GM18502 (cell line): ENCODE results near the gene NUP98.
"Not testable (repeated sequence)": the region's sequence is repeated elsewhere in the genome, so short reads cannot be mapped to it uniquely, and the experiment has no call there.

Experiments
- ATAC-seq: cut with Tn5 transposase; IDR thresholded peaks from one replicate; pipeline ENCODE4 v1.9.1; 2021; ENCODE audit warnings: mild to moderate bottlenecking; ENCODE audit not compliant: unreplicated experiment, poor library complexity

The NUP98 gene

DNA sequence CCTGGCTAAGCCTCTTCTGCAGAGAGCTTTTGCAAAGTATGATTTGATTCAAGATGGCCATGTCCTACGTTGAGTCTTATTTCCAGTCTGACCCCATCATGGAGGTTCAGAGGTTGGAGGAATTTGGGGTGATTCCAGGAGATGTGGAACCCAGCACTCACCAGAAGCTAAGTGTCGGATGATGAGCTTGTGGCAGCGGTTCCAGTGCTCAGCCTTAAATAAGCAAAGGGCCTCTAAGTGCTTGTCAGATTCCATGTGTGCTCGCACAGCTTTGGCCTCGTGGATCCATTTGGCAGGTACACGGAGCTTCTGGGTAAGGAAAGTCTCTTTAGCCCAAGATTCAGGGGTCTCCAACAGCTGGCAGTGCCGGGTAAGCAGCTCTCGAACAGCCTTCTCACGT, 114.3 kb downstream of the NUP98 start:
- ATAC-seq: no peak

DNA sequence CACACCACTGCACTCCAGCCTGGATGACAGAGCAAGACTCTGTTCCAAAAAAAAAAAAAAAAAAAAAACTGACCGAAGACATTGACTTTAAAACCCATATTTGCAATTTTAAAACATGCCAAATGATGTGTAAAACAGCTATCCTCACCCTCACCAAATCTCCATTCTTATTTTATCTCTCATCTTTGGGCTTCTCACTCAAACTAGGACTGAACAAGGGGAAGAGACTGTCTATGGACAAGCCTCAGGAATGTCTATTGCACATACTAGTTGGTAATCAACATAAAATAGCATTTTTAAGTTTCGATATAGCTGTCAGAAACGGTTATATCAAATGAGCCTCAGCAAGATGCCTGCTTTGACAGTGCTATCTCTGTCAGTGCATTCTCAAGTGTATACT, 118.3 kb downstream of the NUP98 start:
- no peak for ATAC-seq

DNA sequence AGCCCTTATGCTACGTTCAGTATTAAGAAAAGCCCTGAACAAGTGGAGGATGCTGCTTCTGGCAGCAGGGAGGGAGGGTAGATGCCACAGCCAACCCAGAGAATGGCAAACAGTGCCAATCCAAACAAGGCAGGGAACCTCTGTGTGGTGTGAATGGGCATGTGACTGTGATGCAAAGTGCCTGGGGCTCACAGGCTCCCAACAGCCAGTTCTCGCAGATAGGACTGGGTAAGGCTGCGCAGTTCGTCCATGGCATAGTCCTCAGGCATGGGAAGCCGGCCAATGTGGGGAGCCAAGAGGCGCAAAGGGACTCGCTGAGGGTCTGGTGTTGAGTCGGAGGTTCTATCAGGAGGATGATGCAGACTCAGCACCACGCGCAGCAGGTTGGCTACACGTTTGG, 121.4 kb downstream of the NUP98 start:
- no peak for ATAC-seq

DNA sequence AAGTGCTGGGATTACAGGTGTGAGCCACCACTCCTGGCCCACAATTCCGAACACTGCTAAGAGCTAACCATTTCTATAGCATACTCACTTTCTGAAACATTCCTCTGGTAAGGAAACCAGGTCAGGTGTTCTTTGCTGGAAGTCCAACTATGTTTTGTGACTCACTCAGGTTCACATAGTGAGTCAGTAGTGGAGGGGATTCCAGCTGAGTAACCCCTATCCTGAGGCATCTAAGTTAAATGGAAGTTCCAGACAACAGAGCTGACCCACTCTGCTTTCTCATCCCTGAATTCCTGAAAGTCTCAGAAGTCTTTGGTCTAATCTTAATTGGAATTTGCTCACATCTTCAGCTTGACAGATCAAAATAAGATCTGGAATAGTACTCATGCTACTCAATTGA, 123.2 kb downstream of the NUP98 start:
- ATAC-seq: no peak

DNA sequence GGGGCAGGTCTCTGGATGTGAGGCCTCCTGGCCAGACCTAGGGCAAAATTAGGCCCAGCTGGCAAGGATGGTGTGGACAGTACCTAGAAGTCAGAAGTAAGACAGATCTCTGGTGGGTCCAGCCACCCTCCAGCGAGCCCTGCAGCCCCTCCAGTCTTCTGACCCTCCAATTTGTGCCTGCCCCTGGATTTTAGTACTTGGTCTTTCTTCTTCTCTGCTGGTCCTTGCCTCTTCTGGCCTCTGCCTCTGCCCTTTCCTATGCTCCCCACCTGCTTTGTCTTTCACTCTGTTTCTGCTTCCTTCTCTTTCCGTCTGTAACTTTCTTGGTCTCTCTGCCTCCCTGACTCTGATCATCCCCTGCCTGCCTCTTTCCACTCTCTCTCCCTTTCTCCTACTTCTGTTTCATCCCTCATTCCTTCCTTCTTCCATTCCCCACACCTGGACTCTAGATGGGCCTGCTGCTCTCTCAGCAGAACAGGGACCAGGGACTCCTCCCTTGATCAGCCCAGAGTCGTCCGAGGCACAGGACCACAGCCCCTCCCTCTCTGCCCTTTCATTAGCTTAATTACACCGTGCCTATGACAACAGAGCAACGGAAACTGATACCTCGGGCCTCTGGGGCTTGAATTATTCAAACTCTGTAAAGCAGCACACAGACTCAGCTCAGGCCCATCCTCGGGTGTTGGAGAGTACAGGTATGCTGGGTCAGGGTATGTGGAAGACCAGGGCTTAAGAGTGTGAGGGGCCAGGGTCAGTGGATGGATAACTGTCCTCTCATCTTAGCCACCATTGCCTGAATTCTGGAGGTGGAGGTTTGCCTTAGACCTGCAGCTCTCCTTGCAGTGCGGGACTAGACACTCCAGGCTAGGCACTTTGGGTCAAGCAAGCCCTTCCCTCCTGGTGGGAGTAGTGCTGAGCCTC, 125.8 kb downstream of the NUP98 start, which contains the start of gene CHRNA10:
Gene CHRNA10 (minus strand): TSS at position 51 of the 921 bp plus-strand sequence. CDS start 72 bp downstream, outside the sequence.
- ATAC-seq: no peak

DNA sequence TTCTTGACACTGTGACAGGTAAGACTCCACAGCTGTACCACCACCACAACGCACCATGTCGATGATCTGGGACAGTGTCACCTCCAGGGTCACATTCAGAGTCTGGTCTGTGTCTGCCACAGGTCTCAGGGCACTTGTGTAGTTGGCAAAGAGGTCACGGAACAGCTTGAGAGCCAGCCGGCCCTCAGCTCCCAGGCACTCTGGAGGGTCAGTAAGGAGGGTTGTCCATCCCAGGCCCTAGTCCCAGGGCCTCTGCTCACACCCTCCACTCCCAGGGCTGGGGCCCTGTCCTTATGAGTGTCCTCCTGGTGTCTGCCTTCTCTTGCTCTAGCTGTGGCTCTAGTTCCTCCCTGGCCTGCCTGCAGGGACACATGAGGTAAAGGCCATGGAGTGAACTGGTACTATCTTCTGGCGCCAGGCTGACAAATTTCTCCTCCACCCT, 127.6 kb downstream of the NUP98 start:
- ATAC-seq: no peak

DNA sequence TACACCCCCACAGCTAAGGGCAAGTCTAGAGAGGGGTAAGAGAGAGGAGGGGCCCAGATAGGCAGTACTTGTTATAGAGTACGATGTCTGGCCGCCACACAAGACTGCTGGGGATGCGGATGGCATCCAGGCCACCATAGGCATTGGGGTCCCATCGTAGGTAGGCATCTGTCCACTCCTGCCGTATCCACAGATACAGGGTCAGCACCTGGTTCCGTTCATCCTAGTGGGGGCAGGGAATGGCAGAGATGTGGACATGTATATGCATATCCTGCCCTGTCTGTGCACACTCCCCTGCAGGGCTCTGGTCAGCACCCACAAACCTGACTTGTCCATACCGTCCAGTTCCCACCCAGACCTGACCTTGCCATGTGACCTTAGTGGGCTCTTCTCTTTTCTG, 128.2 kb downstream of the NUP98 start:
- no peak for ATAC-seq

DNA sequence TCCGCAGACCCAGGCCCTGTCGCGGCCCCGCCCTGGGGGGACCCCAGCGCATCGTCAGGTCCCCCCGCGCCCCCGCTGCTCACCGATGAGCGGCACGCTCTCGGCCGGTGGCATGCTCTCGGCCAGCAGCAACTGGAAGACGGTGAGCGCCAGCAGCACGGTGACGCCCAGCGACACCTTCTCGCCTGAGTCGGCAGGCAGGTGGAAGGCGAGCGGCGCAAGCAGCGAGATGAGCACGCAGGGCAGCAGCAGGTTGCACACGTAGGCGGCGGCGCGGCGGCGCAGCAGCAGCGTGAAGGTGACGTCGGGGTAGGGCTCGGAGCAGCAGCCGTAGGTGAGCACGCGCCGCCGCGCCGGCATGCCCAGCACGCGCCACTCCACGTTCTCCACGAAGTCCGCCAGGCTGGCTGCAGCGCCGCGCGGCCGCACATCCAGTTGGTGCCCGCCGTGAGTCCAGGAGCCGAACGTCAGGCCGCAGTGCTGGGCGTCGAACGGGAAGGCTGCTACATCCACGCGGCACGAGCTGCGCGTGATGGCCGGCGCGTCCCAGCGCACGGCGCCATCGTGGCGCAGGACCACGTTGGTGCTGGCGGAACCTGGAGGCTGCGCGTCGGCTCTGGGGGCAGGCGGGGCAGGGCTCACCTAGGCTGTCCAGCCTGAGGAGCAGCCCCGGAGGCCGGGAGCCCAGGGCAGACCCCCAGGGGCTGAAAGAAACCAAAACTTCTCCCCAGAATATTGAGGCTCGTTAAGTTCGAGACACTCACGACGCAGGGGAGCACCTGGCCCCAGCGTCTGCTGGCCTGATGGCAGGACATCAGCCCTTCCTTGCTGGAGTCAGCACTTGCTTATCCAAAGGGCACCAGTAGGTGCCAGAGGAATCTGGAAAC, 130.0 kb downstream of the NUP98 start:
- no peak for ATAC-seq

DNA sequence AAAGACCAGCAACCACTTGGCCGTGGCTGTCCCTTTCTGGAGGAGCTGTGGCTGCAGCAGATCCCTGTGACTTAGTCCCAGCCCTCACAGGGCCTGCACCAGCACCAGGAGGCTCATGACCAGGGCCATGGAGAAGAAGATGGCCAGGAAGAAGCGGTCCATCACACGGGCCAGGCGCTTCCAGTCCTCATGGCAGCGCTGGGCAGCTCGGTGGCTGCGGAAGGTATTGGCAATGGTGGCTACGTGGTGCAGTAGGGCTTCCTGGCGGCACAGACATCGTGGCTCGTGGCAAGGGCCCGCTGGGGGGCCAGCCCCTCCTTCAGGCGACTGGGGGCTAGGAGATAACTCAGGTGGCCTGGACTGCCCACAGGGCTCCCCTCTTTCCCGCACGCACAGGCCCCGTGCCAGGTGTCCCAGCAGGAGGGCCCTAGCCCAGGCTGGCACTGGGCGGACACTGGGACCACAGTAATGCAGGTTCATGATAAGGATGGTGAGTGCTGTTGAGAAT, 131.3 kb downstream of the NUP98 start:
- ATAC-seq: no peak

DNA sequence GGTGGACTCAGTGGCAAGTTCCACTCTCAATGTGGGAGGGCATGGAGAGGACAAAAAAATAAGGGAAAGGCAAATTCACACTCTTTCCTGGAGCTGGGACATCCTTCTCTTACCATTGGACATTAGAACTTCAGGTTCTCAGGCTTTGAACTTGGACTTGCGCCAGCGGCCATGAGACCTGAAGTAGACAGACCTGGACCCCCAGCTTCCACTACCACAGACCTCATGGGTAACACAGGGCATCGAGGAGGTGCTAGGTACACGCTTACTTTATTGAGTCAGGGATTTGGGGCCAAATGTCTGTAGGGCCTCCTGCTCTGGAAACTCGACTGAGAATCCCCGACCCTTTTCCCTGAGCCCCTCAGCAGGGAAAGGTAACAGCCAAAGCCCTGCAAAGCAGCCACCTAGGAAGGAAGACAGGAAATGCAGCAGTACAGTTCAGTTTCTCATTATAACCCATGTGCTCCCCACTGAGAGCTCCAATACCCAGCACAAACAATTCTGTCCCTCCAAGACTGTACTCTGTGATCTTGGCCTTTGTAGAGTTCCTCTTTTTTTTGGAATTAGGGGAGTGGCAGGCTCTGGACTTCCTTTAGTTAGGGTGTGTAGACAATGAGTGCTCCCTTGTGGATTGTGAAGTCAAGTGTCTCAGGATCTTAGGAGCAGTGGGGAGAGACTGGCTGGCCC, 131.9 kb downstream of the NUP98 start:
- ATAC-seq: no peak

DNA sequence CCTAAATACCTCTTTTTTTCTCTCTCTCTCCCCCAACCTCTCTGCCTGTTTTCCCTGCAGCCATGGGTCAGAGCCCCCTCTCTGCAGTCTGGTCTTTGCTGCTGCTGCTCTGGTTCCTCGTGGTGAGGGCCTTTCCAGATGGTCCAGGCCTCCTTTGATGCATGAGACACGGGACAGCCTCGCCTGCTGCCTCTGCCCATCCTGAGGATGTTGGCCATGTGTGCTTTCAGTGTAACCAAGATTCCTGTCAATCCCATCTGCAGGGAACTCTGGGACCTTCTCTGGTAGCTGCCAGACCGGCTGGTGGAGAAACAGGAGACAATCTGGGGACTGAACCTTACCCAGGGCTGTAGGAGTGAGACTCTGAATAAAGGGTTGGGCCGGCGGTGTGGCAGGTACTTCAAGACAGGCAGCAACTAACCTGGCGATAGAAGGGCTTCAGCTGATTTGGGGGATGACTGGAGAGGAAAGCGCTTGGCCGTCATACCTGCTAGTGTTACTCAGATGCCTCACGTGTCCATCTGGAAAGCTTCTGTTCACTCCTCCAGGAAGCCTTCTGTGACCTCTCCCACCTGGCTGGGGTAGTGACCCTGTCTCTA, 133.2 kb downstream of the NUP98 start:
- no peak for ATAC-seq

DNA sequence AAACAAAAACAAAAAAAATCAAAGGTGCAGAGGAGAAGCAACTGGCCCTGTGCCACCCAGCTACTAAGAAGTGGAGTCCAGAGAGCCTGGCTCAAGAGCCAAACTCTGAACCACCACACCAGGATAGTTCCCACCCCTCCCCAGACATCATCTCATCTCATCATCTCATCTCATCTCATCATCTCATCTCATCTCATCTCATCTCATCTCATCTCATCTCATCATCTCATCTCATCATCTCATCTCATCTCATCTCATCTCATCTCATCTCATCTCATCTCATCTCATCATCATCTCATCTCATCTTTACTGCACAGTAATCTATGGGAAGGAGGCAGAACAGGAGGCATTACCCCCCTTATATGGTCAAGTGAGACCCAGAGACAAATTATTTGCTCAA, 134.5 kb downstream of the NUP98 start:
- no peak for ATAC-seq

DNA sequence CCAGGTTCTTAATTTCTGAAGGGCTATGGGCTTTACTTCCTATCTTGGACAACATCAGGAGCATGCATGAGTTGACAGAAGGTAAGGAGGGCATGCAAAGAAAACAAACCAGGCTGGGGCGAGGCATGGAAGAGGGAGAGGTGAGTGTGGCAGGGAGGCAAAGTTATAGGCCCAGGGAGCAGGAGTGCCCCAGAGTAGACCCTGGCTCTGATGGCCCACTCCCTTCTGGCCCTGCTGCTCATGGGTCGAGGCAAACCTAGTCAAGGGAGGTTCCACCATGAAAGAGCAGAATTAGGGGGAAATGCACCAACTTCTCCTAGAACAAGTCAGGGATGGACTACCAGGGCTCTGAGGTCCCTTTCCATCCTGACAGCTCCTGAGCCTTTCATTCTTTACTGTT, 136.4 kb downstream of the NUP98 start:
- no peak for ATAC-seq

DNA sequence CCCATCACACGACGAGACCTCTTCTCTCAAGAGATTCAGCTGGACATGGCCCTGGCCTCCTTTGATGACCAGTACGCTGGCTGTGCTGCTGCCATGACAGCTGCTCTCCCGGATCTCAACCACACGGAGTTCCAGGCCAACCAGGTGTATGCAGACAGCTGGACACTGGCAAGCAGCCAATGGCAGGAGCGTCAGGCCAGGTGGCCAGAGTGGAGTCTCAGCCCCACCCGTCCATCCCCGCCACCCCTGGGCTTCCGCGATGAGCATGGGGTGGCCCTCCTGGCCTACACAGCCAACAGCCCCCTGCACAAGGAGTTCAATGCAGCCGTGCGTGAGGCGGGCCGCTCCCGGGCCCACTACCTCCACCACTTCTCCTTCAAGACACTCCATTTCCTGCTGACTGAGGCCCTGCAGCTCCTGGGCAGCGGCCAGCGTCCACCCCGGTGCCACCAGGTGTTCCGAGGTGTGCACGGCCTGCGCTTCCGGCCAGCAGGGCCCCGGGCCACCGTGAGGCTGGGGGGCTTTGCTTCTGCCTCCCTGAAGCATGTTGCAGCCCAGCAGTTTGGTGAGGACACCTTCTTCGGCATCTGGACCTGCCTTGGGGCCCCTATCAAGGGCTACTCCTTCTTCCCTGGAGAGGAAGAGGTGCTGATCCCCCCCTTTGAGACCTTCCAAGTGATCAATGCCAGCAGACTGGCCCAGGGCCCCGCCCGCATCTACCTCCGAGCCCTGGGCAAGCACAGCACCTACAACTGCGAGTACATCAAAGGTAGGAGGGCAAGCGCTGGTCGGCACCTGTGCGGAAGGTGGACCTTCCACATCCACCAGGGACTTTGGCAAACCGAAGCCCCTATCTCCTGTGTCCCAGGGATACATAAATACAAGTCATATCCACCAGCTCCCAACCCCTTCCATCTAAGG, 137.5 kb downstream of the NUP98 start:
- ATAC-seq: no peak

DNA sequence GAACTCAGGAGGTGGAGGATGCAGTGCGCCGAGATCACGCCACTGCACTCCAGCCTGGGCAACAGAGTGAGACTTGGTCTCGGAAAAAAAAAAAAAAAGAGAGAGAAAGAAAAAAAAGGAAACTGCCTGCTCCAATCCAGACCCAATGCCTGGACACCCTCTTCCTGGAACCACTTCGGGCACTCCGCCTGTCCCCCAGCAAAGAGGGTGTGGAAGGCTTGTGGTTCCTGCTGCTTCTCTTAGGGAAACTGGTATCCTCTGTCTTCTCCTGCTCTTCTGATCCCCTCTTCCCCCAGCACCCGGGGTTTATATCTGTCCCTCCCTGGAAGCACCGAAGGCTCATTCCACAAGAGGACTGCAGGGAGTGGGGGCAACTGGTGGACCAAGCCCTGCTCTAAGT, 139.1 kb downstream of the NUP98 start:
- ATAC-seq: no peak

DNA sequence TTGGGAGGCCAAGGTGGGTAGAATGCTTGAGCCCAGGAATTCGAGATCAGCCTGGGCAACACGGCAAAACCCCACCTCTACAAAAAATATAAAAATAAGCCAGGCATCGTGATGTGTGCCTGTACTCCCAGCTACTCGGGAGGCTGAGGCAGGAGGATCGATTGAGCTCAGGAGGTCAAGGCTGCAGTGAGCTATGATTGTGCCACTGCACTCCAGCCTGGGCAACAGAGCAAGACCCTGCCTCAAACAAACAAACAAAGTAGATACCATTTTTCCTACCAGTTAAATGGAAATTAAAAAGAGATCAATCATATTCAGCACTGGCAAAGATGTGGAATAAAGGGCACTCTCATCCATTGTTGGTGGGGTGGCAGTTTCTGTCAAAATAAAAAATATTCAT, 140.0 kb downstream of the NUP98 start:
- not testable (repeated sequence) for ATAC-seq

DNA sequence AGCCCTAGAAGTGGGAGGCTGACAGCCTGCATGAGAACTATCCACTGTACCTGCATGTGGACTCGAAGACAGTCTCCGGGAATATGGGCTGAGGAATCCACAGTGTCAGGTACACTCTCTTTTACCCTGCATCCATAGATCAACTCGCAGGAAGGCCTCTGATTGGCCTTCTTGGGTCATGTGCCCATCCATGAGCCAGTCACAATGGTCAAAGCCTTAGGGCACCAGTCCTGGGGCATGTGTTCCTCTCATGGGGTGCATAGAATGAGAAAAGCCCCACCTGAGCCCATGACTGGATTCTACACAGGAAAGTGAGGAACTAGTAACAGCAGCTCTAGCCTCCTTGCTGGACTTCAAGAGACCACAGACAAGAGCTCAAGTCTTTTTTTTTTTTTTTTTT, 141.8 kb downstream of the NUP98 start:
- ATAC-seq: no peak

DNA sequence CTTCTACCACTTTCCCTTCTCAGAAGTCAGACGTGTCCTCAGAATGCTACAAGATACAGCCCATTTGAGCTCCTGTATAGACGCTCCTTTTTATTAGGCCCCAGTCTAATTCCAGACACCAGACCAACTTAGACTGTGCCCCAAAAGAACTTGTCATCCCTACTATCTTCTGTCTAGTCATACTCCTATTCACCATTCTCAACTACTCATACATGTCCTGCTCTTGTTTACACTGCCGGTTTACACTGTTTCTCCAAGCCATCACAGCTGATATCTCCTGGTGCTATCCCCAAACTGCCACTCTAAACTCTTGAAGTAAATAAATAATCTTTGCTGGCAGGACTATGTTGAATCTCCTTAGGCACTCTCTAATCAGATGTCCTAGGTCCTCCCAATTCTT, 144.8 kb downstream of the NUP98 start:
- ATAC-seq: not testable (repeated sequence)

DNA sequence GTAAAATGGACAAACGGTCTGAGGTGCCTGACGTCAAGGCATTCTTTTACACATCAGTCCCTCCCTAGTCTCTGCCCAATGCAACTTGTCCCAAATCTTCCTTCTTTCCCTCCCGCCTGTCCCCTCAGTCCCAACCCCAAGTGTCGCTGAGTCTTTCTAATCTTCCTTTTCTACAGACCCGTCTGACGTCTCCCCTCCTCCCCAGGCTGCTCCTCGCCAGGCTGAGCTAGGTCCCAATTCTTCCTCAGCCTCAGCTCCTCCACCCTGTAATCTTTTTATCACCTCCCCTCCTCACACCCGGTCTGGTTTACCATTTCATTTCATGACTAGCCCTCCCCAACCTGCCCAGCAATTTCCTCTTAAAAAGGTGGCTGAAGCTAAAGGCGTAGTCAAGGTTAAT, 148.0 kb downstream of the NUP98 start:
- ATAC-seq: not testable (repeated sequence)
